ENCODE measurements around the gene ELL. TPM values are rescaled to one million over a fixed set of nuclear protein-coding genes. Genes with fewer than 3 reads are reported as not detected.

The ELL gene
- total RNA-seq, 4 donors from 2014 or later: 4.1 to 43.5 (median 21.7) TPM

- TF ChIP-seq, protein P1, sequence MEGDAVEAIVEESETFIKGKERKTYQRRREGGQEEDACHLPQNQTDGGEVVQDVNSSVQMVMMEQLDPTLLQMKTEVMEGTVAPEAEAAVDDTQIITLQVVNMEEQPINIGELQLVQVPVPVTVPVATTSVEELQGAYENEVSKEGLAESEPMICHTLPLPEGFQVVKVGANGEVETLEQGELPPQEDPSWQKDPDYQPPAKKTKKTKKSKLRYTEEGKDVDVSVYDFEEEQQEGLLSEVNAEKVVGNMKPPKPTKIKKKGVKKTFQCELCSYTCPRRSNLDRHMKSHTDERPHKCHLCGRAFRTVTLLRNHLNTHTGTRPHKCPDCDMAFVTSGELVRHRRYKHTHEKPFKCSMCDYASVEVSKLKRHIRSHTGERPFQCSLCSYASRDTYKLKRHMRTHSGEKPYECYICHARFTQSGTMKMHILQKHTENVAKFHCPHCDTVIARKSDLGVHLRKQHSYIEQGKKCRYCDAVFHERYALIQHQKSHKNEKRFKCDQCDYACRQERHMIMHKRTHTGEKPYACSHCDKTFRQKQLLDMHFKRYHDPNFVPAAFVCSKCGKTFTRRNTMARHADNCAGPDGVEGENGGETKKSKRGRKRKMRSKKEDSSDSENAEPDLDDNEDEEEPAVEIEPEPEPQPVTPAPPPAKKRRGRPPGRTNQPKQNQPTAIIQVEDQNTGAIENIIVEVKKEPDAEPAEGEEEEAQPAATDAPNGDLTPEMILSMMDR (IDR thresholded peaks at IDR 0.05): no peak
- no peak for TF ChIP-seq POLR2A (IDR thresholded peaks at IDR 0.05)
- intact Hi-C loops (cut with DNase I; ENCODE audit: low total_unique reads): no loop called here
- no peak for DNase-seq
- Histone ChIP-seq H3K27me3 (peaks cover 6% of the 10 kb centered on the region in 2 donors), H3K4me1 (no peaks in the 10 kb centered on the region), H3K36me3 (no peaks in the 10 kb centered on the region), H3K27ac (no peak overlapping the region), H3K9me3 (no peaks in the 10 kb centered on the region), H3K4me3 (no peak overlapping the region)
These were observed 122.9 kb downstream of the ELL start for GRCh38 chr19:18399008-18399407.

DNA sequence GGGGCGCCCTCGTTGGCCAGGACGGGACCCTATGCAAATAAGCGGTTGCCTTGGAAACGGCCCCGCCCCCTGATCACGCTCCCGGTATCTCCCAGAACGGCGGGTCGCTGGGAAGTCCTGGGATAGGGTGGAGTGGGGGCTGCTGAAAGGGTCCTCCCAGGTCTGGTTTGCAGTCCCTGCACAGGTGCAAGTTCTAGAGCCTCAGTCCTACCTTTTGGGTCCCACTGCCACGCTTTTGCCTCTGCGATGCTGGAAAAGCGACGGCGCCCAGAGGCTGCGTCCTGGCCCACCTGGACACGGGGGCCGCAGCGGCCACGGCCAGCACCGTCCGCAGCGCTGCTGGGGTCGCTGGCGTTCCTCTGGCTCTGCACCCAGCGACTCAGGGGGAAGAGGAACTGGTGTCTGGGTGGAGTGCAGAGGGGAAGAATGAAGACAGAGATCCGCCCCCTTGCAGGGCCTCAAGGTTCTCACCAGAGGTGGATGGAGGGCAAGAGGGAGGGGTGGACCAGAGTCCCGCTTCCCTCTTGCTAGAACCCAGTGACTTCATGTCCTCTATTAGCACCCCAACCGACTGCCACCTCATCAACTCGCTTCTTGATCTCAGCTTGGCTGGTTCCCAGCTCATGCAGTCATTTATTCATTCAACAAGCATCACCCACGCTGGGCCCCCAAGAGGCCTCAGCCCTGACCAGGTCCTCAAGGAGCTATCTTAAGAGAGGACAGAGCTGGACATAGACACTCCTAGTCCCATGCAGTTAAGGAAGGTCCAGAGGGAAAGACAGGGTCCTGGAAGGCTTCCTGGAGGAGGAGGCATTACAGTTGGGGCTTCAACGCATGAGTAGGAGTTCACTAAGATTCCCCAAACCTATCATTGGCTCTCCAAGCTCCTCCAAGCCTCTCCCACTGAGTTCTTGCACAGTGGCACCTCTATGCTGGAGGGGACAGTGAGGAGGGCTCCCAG lies 124.3 kb downstream of the ELL start, which contains the start of gene LRRC25:
LRRC25 (minus strand) TSS at position 381 of the 961 bp plus-strand sequence. CDS start 659 bp downstream, outside the sequence.
- TF ChIP-seq, protein P1 (IDR thresholded peaks at IDR 0.05): no peak
- TF ChIP-seq POLR2A (IDR thresholded peaks at IDR 0.05): no peak
- intact Hi-C loops (cut with DNase I; ENCODE audit: low total_unique reads): no loop called here
- Histone ChIP-seq H3K4me3 (no peak within 1 kb of the TSS), H3K4me1 (no peaks in the 10 kb centered on the region), H3K36me3 (no peaks in the 10 kb centered on the region), H3K27me3 (peaks cover 6% of the 10 kb centered on the region in 2 donors), H3K9me3 (no peaks in the 10 kb centered on the region), H3K27ac (no peak within 1 kb of the TSS)
- DNase-seq: no peak

DNA sequence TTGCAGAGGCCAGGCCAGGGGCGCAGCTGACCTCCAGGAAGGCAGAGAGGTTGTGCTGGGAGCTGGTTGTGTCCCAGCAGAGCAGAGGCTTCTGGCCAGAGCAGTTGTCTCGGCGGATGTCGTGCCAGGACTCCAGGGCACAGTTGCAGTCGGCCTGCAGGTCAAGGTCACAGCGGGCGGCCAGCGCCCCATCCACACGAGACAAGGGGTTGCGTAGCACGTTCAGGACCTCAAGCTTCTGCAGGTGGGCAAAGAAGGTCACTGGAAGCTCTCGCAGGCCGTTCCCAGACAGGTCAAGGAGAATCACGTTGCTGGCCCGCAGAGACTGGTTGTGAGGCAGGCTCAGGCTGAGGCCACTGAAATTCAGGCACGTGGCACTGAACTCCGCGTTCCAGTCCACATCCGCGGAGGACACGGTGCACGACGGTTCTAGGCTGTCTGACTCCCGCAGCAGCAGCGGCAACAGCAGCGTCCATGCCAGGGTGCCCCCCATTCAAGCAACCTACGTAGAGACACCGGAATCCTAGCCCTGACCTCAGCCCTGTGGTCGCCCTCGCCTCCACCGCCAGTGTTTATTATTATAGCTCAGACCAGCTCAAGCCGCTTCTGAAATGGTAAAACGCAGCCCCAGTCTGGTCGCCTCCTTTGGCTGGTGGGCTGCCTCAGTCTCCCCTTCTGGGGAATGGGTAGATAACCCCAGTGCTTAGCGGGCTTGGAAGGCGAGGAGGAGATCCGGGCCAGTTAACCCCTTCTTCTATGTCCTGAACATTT lies 125.2 kb downstream of the ELL start:
- H3K27ac ChIP-seq: no peak overlapping the region
- no peaks in the 10 kb centered on the region for H3K36me3 ChIP-seq
- TF ChIP-seq POLR2A (IDR thresholded peaks at IDR 0.05): no peak
- TF ChIP-seq, protein P1 (IDR thresholded peaks at IDR 0.05): no peak
- no peak for DNase-seq
- H3K4me3 ChIP-seq: no peak overlapping the region
- H3K9me3 ChIP-seq: no peaks in the 10 kb centered on the region
- H3K27me3 ChIP-seq: peaks cover 6% of the 10 kb centered on the region in 2 donors
- H3K4me1 ChIP-seq: no peaks in the 10 kb centered on the region
- intact Hi-C loops (cut with DNase I; ENCODE audit: low total_unique reads): no loop called here

- Histone ChIP-seq H3K36me3 (no peaks in the 10 kb centered on the region), H3K4me1 (no peaks in the 10 kb centered on the region), H3K4me3 (no peak overlapping the region), H3K27me3 (peaks cover 6% of the 10 kb centered on the region in 2 donors), H3K27ac (no peak overlapping the region), H3K9me3 (no peaks in the 10 kb centered on the region)
- intact Hi-C loops (cut with DNase I; ENCODE audit: low total_unique reads): no loop called here
- DNase-seq: no peak
- TF ChIP-seq POLR2A (IDR thresholded peaks at IDR 0.05): no peak
- TF ChIP-seq, protein P1 (IDR thresholded peaks at IDR 0.05): no peak
These were observed 128.0 kb downstream of the ELL start for GRCh38 chr19:18393836-18394235.
